ENCODE data around the gene SCO2. TPM values are rescaled to one million over a fixed set of nuclear protein-coding genes. Genes with fewer than 3 reads are reported as not detected.
A peak's percentile ranks its signal among the peaks of the same experiment; 100 is the strongest.

Gene SCO2
- total and polyA plus RNA-seq, 12 donors, result 0.57 to 2.8 (median 1.1) TPM; not detected in 7

DNA sequence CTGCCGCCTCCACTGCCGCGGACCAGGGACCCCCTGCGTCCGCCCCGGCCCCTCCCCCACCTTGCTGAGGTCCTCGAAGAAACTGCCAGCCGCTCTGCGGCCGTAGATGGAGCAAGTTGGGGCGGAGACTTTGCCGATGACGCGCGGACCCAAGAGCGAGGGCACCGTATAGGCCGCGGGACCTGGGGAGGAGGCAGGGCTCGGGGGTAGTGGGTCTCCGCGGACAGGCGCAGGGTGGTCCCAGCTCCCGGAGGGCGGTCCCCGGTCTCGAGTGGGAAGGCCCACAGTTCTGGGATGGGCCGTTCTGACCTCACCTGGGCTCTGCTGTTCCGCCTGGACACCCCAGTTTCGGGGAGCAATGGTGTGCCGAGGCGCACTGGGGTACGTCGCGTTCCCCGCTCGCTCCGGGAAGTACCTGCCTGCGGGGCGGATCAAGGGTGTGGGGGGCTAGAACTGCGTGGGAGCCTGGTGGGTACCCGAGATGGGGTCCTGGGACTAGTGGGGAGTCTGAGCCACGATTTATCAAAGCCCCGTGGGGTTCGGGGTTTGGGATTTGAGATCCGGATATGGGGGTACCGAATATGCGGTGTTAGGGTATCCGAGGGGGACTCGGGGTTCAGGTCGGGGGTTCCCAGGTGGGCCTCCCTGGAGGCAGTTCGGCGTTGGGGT lies 5.6 kb upstream of the SCO2 start:
- H3K4me1 ChIP-seq, result peaks cover 9 to 68% (median 50%) of the 10 kb centered on the region in 9 donors

GRCh38 chr22:50530580-50530876 lies 5.1 kb upstream of the SCO2 start:
- H3K27me3 ChIP-seq, result peaks cover 3 to 53% (median 25%) of the 10 kb centered on the region in 7 donors
- peaks cover 0 to 18% (median 0%) of the 10 kb centered on the region in 9 donors for H3K36me3 ChIP-seq
- 2 to 4% methylated on average over 21 of the region's 21 CpGs for WGBS, 2 donors
- intact Hi-C loops (cut with DNase I), result loop anchor here in 2 of 10 donors (5.0 kb wide), 1 partner anchor 92 kb away; no protein-coding TSS in a partner anchor
- H3K4me1 ChIP-seq, result peaks cover 9 to 68% (median 50%) of the 10 kb centered on the region in 9 donors
- H3K9me3 ChIP-seq, result no peaks in the 10 kb centered on the region
- ATAC-seq, result no peak
- DNase-seq, result peak in 1 of 2 donors; percentile 50
- TF ChIP-seq, protein P1, sequence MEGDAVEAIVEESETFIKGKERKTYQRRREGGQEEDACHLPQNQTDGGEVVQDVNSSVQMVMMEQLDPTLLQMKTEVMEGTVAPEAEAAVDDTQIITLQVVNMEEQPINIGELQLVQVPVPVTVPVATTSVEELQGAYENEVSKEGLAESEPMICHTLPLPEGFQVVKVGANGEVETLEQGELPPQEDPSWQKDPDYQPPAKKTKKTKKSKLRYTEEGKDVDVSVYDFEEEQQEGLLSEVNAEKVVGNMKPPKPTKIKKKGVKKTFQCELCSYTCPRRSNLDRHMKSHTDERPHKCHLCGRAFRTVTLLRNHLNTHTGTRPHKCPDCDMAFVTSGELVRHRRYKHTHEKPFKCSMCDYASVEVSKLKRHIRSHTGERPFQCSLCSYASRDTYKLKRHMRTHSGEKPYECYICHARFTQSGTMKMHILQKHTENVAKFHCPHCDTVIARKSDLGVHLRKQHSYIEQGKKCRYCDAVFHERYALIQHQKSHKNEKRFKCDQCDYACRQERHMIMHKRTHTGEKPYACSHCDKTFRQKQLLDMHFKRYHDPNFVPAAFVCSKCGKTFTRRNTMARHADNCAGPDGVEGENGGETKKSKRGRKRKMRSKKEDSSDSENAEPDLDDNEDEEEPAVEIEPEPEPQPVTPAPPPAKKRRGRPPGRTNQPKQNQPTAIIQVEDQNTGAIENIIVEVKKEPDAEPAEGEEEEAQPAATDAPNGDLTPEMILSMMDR (IDR thresholded peaks at IDR 0.05), result no peak
- H3K4me3 ChIP-seq, result peak overlapping the region; percentile 40 to 86 (median 71)
- peak overlapping the region; percentile 84 to 99 (median 95) for H3K27ac ChIP-seq

More for the DNA sequence above, 5.6 kb upstream of the SCO2 start:
- Histone ChIP-seq H3K27me3 (peaks cover 3 to 54% (median 25%) of the 10 kb centered on the region in 7 donors), H3K4me3 (peak overlapping the region; percentile 40 to 86 (median 71)), H3K9me3 (no peaks in the 10 kb centered on the region), H3K36me3 (peaks cover 0 to 18% (median 0%) of the 10 kb centered on the region in 9 donors), H3K27ac (peak overlapping the region; percentile 84 to 99 (median 95))
- WGBS, 2 donors, result 4 to 5% methylated on average over 47 to 53 of the region's 53 CpGs
- TF ChIP-seq, protein P1 (IDR thresholded peaks at IDR 0.05), result no peak
- DNase-seq, result peak; percentile 86 to 89
- intact Hi-C loops (cut with DNase I), result loop anchor here in 2 of 10 donors (5.0 kb wide), 1 partner anchor 91 kb away; no protein-coding TSS in a partner anchor
- peak; percentile 42 to 58 (median 54) for ATAC-seq

GRCh38 chr22:50529897-50530579 lies 4.6 kb upstream of the SCO2 start, which contains the start of gene TYMP:
Gene TYMP (minus strand): TSS chr22:50530012. CDS start chr22:50529709, 303 bp downstream.
- TF ChIP-seq, protein P1 (IDR thresholded peaks at IDR 0.05), result no peak
- Histone ChIP-seq H3K36me3 (peaks cover 0 to 18% (median 0%) of the 10 kb centered on the region in 9 donors), H3K4me1 (peaks cover 9 to 70% (median 52%) of the 10 kb centered on the region in 9 donors), H3K27ac (peak within 1 kb of the TSS; percentile 84 to 99 (median 95)), H3K27me3 (peaks cover 3 to 49% (median 25%) of the 10 kb centered on the region in 7 donors), H3K4me3 (peak within 1 kb of the TSS; percentile 40 to 86 (median 71)), H3K9me3 (no peaks in the 10 kb centered on the region)
- WGBS, 2 donors, result 1% methylated on average over 84 to 92 of the region's 92 CpGs
- ATAC-seq, result peak; percentile 23 to 44 (median 34)
- intact Hi-C loops (cut with DNase I), result loop anchor here in 4 of 10 donors (5.0 to 10.0 kb wide), 3 partner anchors 32 to 285 kb away; partner anchors contain the start of genes SYCE3 (in 1 of the 4) and TUBGCP6 (in 1 of the 4)
- DNase-seq, result peak; percentile 83 to 88

GRCh38 chr22:50529416-50529896 lies 4.1 kb upstream of the SCO2 start:
- peak overlapping the region in 9 of 10 donors; percentile 40 to 86 (median 72) for H3K4me3 ChIP-seq
- no peak for DNase-seq
- peaks cover 0 to 20% (median 0%) of the 10 kb centered on the region in 9 donors for H3K36me3 ChIP-seq
- no peaks in the 10 kb centered on the region for H3K9me3 ChIP-seq
- peaks cover 3 to 45% (median 21%) of the 10 kb centered on the region in 7 donors for H3K27me3 ChIP-seq
- WGBS, 2 donors, result 9 to 11% methylated on average over 49 to 50 of the region's 50 CpGs
- peak overlapping the region; percentile 84 to 99 (median 95) for H3K27ac ChIP-seq
- no peak for ATAC-seq
- peaks cover 9 to 76% (median 58%) of the 10 kb centered on the region in 9 donors for H3K4me1 ChIP-seq
- TF ChIP-seq, protein P1 (IDR thresholded peaks at IDR 0.05), result no peak
- intact Hi-C loops (cut with DNase I), result loop anchor here in 2 of 10 donors (5.0 to 10.0 kb wide), 3 partner anchors 33 to 285 kb away; partner anchors contain the start of genes SYCE3 (in 1 of the 2) and TUBGCP6 (in 1 of the 2)
